Effector memory CD8-positive, alpha-beta T cell (primary cell): ENCODE results near the gene MMP25.
"Not testable (repeated sequence)": the region's sequence is repeated elsewhere in the genome, so short reads cannot be mapped to it uniquely, and the experiment has no call there.

Source experiments
- ATAC-seq: fragments of 150-1000 bp; cut with Tn5 transposase; replicated peaks from 2 replicates; pipeline ENCODE4 v1.10.0; 2021; ENCODE audit warnings: mild to moderate bottlenecking, moderate library complexity
- DNase-seq, 3 experiments: peaks; one replicate each; pipeline ENCODE4 v3.0.0; 2021
- H3K27ac Mint-ChIP-seq, 2 donors: one replicate each; pipeline ENCODE4 v1.8.0; 2022; ENCODE audit warnings: mild to moderate bottlenecking in 2 of 2, mixed read lengths in 2 of 2, moderate library complexity in 2 of 2
- H3K27me3 Mint-ChIP-seq, 2 donors: one replicate each; pipeline ENCODE4 v1.8.0; 2022; ENCODE audit warnings: mixed read lengths in 2 of 2
- H3K36me3 Mint-ChIP-seq: one replicate; pipeline ENCODE4 v1.8.0; 2022; ENCODE audit warnings: mild to moderate bottlenecking, moderate library complexity, mixed read lengths; ENCODE audit not compliant: insufficient read depth
- H3K4me1 Mint-ChIP-seq, 2 donors: one replicate each; pipeline ENCODE4 v1.8.0; 2022; ENCODE audit warnings: low read depth in 2 of 2, mixed read lengths in 2 of 2
- H3K4me3 Mint-ChIP-seq, 2 donors: one replicate each; pipeline ENCODE4 v1.8.0; 2022; ENCODE audit warnings: mild to moderate bottlenecking in 2 of 2, mixed read lengths in 2 of 2, moderate library complexity in 2 of 2
- H3K9me3 Mint-ChIP-seq, 2 donors: one replicate each; pipeline ENCODE4 v1.8.0; 2022; ENCODE audit warnings: mixed read lengths in 2 of 2

Gene MMP25

DNA sequence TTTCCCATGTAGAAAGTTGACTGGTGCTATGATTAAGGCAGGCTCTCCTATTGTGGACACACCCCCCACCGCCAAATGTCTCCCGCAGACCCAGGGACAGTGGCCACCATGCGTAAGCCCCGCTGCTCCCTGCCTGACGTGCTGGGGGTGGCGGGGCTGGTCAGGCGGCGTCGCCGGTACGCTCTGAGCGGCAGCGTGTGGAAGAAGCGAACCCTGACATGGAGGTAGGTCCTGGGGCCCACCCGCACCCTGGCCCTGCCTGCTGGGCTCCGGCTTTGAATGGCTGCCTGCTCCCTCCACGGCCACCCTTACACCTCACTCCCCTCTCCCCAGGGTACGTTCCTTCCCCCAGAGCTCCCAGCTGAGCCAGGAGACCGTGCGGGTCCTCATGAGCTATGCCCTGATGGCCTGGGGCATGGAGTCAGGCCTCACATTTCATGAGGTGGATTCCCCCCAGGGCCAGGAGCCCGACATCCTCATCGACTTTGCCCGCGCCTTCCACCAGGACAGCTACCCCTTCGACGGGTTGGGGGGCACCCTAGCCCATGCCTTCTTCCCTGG is 3.6 kb downstream of the MMP25 start:
- no peaks in the 10 kb centered on the region for H3K9me3 Mint-ChIP-seq
- peaks cover 0 to 6% of the 10 kb centered on the region in 2 donors for H3K27me3 Mint-ChIP-seq
- DNase-seq, result no peak
- H3K27ac Mint-ChIP-seq, result no peak overlapping the region
- no peak overlapping the region for H3K4me3 Mint-ChIP-seq
- ATAC-seq, result no peak
- peaks cover 35 to 42% of the 10 kb centered on the region in 2 donors for H3K4me1 Mint-ChIP-seq
- peaks cover 11% of the 10 kb centered on the region for H3K36me3 Mint-ChIP-seq

DNA sequence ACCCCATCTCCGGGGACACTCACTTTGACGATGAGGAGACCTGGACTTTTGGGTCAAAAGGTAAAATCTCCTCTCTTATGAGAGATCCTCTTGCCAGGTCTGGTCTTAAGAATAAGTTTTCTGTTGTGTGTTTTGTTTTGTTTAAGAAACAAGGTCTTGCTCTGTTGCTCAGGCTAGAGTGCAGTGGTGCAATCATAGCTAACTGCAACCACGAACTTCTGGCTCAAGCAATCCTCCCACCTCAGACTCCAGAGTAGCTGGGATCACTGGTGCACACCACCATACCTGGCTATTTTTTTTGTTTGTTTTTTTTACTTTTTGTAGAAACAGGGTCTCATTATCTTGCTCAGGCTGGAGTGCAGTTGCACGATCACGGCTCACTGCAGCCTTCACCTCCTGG is 4.1 kb downstream of the MMP25 start:
- Mint-ChIP-seq H3K36me3 (peaks cover 11% of the 10 kb centered on the region), H3K9me3 (no peaks in the 10 kb centered on the region), H3K27me3 (peaks cover 0 to 2% of the 10 kb centered on the region in 2 donors), H3K27ac (no peak overlapping the region), H3K4me1 (peaks cover 35 to 47% of the 10 kb centered on the region in 2 donors), H3K4me3 (no peak overlapping the region)
- no peak for DNase-seq
- ATAC-seq, result no peak

DNA sequence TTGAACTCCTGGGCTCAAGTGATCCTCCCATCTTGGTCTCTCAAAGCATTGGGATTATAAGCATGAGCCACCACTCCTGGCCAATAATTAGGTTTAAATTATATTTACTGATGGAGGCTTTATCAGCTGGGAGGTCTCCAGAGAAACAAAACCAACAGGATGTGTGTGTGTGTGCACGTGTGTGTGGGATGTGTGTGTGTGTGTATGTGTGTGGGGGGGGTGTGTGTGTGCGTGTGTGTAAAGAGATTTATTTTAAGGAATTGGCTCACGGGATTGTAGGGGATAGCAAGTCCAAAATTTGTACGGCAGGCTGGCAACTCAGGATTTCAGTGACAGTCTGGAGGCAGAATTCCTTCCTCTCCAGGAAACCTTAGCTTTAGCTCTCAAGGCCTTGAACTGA is 4.6 kb downstream of the MMP25 start:
- peaks cover 39 to 52% of the 10 kb centered on the region in 2 donors for H3K4me1 Mint-ChIP-seq
- no peak overlapping the region for H3K4me3 Mint-ChIP-seq
- H3K27ac Mint-ChIP-seq, result no peak overlapping the region
- no peak for DNase-seq
- H3K36me3 Mint-ChIP-seq, result peaks cover 11% of the 10 kb centered on the region
- no peaks in the 10 kb centered on the region for H3K27me3 Mint-ChIP-seq
- no peaks in the 10 kb centered on the region for H3K9me3 Mint-ChIP-seq
- no peak for ATAC-seq

DNA sequence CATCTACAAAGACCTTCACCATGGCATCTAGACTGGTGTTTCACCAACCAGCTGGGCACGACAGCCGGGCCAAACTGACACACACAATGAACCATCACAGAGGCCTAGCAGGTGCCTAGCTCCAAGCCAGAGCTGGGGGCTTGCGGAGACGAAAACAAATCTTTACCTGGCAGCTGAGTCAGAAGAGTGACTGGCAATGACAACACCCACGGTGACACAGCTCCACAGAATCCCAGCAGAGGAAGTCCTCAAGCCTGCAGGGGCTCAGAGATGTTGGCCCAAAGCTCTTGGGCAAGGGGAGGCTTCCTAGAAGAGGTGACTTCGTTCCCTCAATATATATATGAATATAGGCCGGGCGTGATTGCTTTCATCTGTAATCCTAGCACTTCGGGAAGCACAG is 5.1 kb downstream of the MMP25 start:
- Mint-ChIP-seq H3K4me3 (no peak overlapping the region), H3K27ac (peak overlapping the region in 1 of 2 donors; percentile 46), H3K4me1 (peaks cover 42 to 56% of the 10 kb centered on the region in 2 donors), H3K36me3 (peaks cover 11% of the 10 kb centered on the region), H3K27me3 (no peaks in the 10 kb centered on the region), H3K9me3 (no peaks in the 10 kb centered on the region)
- DNase-seq (no peak), ATAC-seq (no peak)

DNA sequence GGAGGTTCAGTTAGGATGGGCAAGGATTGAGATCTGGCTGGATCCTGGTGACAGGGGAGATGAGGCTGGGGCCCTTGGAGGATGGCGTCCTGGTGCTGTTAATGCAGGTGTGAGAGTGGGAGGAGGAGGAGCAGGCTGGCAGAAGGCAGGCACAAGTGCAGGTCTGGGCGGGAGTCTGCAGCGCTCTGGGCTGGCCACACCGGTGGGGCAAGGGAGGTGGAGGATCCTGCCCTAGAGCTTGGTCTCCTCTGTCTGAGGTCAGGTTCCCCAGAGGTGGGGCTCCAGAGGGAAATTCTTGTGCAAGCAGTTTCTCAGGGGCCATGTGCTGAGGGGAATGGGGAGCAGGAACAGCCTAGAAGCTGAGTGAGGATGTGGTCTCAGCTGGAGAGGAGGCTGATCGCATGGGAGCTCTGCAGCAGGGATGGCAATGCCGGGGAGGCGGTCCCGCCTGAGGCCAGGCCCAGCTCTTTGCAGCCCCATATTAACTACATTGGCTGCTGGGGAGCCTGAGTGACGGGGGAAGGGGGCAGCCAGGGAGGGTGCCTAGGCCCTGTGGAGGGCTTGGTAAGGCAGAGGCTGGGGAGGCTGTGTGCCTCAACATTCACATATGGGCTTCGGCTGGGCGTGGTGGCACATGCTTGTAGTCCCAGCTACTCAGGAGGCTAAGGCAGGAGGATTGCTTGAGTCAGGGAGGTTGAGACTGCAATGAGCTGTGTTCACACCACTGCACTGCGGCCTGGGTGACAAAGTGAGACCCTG is 6.4 kb downstream of the MMP25 start:
- Mint-ChIP-seq H3K27ac (peak overlapping the region; percentile 46 to 76), H3K4me1 (peaks cover 52 to 66% of the 10 kb centered on the region in 2 donors), H3K36me3 (peaks cover 17% of the 10 kb centered on the region)
- not testable (repeated sequence) for H3K4me3 Mint-ChIP-seq, DNase-seq, H3K9me3 Mint-ChIP-seq, H3K27me3 Mint-ChIP-seq
- peak; percentile 48 for ATAC-seq

DNA sequence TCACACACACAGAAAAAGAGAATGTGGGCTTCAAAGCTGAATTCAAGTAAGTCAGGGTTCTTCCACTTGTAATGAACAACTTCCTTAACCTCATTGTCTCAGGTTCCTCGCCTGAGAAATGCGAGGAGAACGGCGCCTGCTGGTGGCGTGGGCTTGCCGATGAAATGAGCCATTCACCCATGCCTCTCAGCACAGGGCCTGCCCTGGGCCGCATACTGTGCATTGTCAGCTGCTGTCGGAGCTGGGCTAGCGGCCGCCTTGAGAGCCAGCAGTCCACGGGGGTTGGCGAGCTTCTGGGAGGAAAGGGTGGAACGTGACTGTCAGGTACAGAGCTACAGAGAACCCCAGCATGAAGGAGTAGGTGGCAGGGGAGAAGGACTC is 7.0 kb downstream of the MMP25 start:
- not testable (repeated sequence) for H3K27me3 Mint-ChIP-seq, DNase-seq, H3K27ac Mint-ChIP-seq, H3K9me3 Mint-ChIP-seq
- peak; percentile 34 for ATAC-seq
- H3K4me1 Mint-ChIP-seq, result peaks cover 52 to 61% of the 10 kb centered on the region in 2 donors
- H3K4me3 Mint-ChIP-seq, result peak overlapping the region in 1 of 2 donors; percentile 57
- peaks cover 18% of the 10 kb centered on the region for H3K36me3 Mint-ChIP-seq

DNA sequence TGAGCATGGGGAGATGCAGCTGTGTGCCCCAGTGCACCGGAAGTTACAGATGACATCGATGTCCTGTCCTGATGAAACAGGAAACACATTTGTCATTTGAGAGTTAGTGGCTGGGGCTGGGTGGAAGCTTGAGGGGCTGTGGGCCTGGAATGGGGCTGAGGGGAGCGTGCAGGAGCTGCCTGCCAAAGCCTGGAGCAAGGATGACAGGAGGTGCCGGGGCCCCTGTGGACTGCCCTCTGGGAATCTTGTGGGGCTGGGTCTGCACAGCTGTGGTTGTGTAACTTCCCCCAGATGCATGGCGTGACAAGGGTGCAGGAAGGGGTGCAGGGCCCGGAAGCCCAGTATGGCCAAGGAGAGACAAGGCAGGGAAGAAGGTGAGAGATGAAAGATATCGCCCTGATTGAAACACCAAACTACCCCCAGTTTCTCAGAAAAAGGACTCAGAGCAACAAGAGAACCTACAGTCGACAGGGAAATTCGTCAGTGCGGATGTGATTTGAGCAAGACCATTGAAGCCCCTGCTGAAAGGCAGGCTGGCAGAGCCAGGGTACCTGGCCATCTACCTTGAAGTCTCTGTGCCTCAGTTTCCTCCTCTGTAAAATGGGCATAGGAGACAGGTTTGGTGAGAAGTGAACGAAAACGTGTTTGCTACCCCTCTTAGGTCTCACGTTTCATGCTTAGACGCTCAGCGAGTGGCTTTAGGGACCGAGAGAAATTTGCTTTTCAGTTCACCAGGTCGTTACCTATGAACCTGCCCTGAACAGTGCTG is 8.8 kb downstream of the MMP25 start:
- Mint-ChIP-seq H3K36me3 (peaks cover 22% of the 10 kb centered on the region), H3K9me3 (no peaks in the 10 kb centered on the region), H3K27me3 (no peaks in the 10 kb centered on the region), H3K4me3 (peak overlapping the region; percentile 79 to 91), H3K27ac (peak overlapping the region; percentile 87 to 91), H3K4me1 (peaks cover 56 to 59% of the 10 kb centered on the region in 2 donors)
- ATAC-seq, result no peak
- no peak for DNase-seq

DNA sequence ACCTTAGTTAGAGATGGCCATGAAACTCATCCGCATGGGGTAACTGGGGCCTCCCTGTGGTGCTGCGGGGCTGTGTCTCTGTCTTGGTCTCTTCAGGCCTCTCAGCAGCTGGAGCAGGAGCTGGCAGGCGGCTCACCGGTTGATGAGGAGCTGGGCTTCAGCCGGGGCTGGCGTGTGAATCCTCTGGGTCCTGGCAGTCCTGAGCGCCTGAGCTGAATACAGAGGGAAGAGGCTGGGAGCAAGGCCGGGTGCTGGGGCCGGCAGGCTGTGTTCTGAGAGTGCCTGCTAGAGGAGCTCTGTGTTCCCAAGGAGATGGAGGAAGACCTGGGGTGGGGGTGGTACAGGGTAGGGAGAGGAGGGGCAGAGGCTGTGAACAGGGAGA is 9.4 kb downstream of the MMP25 start:
- not testable (repeated sequence) for ATAC-seq, H3K27me3 Mint-ChIP-seq, DNase-seq, H3K9me3 Mint-ChIP-seq
- H3K27ac Mint-ChIP-seq, result peak overlapping the region; percentile 87 to 91
- peak overlapping the region; percentile 79 to 91 for H3K4me3 Mint-ChIP-seq
- H3K36me3 Mint-ChIP-seq, result peaks cover 22% of the 10 kb centered on the region
- peaks cover 55 to 59% of the 10 kb centered on the region in 2 donors for H3K4me1 Mint-ChIP-seq

DNA sequence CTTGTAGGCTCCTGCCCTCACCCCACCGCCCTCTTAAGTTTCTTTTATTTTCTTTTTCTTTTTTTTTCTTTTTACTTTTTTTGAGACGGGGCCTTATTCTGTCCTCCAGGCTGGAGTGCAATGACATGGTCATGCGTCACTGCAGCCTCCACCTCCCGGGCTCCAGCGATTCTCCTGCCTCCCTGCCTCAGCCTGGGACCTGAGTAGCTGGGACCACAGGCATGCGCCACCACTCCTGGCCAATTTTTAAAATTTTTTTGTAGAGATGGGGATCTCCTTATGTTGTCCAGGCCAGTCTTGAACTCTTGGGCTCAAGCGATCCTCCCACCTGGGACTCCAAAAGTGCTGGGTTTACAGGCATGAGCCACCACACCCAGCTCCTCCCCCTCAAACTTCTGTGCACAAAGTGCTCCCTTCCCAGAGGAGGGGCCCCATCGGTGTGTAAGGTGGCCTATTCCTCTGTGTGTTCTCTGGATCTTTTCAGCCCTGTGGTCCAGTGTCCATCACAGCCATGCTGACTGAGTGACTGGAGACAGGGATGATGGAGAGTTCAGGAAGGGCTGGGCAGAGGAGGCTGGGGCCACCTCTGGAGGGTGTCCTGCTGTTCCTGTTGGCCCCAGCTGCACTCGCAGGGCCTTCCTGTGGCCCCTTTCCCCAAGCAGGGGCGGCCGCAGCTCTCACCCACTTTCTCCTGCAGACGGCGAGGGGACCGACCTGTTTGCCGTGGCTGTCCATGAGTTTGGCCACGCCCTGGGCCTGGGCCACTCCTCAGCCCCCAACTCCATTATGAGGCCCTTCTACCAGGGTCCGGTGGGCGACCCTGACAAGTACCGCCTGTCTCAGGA is 10.2 kb downstream of the MMP25 start:
- Mint-ChIP-seq H3K27ac (peak overlapping the region; percentile 91), H3K4me1 (peaks cover 52 to 55% of the 10 kb centered on the region in 2 donors), H3K4me3 (peak overlapping the region; percentile 91 to 92), H3K27me3 (no peaks in the 10 kb centered on the region), H3K9me3 (no peaks in the 10 kb centered on the region), H3K36me3 (peaks cover 22% of the 10 kb centered on the region)
- DNase-seq (no peak), ATAC-seq (no peak)

DNA sequence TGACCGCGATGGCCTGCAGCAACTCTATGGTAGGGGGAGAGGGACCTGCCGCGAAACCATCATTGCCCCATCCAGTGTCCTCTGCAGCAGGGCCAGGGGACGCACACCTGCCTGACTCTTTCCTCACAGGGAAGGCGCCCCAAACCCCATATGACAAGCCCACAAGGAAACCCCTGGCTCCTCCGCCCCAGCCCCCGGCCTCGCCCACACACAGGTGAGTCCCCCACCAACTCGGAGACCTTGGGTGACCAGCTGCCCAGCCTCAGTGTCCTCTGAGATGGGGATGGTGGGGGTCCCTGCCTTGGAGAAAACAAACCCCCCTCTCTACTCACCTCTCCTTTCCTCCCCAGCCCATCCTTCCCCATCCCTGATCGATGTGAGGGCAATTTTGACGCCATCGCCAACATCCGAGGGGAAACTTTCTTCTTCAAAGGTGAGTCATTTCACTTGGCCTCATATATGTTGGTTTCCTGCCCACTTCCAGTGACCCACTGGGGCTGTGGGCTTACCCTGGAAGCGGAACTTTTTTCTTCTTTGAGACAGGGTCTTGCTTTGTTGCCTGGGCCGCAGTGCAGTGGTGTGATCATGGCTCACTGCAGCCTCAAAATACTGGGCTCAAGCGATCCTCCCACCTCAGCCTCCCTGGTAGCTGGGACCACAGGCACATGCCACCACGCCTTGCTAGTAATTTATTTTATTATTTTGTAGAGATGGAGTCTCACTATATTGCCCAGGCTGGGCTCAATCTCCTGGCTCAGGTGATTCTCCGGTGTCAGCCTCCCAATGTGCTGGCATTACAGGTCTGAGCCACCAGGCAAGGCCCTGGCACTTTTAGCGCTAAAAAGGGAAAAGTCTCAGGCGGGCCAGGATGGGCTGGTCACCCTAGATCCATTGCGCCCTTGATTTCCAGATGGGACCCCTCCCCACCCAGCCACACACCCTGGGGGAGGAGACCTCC is 11.1 kb downstream of the MMP25 start:
- Mint-ChIP-seq H3K27me3 (no peaks in the 10 kb centered on the region), H3K9me3 (no peaks in the 10 kb centered on the region), H3K27ac (peak overlapping the region; percentile 91), H3K36me3 (peaks cover 19% of the 10 kb centered on the region), H3K4me3 (peak overlapping the region; percentile 91 to 92), H3K4me1 (peaks cover 48 to 50% of the 10 kb centered on the region in 2 donors)
- no peak for DNase-seq
- ATAC-seq, result no peak

DNA sequence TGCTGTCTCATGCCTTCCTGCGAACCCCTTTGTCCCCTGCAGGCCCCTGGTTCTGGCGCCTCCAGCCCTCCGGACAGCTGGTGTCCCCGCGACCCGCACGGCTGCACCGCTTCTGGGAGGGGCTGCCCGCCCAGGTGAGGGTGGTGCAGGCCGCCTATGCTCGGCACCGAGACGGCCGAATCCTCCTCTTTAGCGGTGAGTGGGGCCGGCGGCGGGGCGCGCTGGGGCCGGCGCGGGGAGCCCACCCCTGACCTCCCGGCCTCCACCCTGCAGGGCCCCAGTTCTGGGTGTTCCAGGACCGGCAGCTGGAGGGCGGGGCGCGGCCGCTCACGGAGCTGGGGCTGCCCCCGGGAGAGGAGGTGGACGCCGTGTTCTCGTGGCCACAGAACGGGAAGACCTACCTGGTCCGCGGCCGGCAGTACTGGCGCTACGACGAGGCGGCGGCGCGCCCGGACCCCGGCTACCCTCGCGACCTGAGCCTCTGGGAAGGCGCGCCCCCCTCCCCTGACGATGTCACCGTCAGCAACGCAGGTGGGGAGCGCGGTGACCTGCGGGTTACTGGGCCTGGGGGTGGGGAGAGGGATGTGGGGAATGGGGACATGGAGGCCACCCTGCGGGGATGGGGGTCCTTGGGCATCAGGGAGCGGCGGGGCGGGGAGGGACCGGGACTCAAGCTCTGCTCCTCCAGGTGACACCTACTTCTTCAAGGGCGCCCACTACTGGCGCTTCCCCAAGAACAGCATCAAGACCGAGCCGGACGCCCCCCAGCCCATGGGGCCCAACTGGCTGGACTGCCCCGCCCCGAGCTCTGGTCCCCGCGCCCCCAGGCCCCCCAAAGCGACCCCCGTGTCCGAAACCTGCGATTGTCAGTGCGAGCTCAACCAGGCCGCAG is 12.0 kb downstream of the MMP25 start:
- ATAC-seq, result peak; percentile 54
- peaks cover 53 to 54% of the 10 kb centered on the region in 2 donors for H3K4me1 Mint-ChIP-seq
- peak overlapping the region; percentile 91 to 92 for H3K4me3 Mint-ChIP-seq
- peak overlapping the region; percentile 60 to 96 for H3K27ac Mint-ChIP-seq
- peaks cover 18% of the 10 kb centered on the region for H3K36me3 Mint-ChIP-seq
- H3K27me3 Mint-ChIP-seq, result no peaks in the 10 kb centered on the region
- no peaks in the 10 kb centered on the region for H3K9me3 Mint-ChIP-seq
- DNase-seq, result peak in 2 of 3 experiments; percentile 30 to 51
